RKO (cell line): ENCODE results near the gene HMGN2.
"Not testable (repeated sequence)": the region's sequence is repeated elsewhere in the genome, so short reads cannot be mapped to it uniquely, and the experiment has no call there.

Source experiments
- DNase-seq: peaks from one replicate; pipeline ENCODE4 v3.0.0-alpha.2; 2016; ENCODE audit warnings: low spot score

Gene HMGN2

DNA sequence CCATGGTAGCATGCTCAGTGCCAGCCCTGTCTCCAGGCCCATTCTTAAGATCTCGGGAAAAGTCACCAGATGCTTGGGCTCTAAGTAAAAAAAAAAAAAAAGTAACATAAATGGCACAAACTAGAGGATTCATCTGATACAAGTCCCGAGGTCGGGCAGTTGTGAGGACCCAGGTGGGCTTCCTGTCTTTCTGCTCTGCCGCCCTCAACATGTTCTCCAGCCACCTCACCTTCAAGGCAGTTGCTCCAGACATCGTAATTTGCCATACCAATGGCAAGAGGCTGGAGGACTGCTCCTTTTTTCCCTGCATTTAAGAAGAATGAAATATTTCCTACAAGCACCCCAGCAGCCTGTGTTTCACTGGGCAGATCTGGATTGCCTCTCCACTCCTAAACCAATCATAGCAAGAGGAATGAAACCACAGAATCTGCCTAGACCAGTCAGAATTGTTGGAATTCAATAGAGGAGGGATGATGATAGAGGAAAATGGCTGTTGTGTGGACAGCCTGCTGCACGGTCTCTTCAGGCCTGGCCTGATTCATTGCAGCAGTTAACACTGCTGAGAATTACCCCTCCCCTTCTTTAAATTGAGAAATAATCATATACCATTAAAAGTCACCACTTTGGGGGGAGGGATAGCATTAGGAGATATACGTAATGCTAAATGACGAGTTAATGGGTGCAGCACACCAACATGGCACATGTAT, 5.4 kb downstream of the HMGN2 start:
- DNase-seq, result no peak

GRCh38 chr1:26478159-26478558, 5.9 kb downstream of the HMGN2 start:
- DNase-seq, result no peak

- no peak for DNase-seq
These were observed 6.7 kb downstream of the HMGN2 start for GRCh38 chr1:26478988-26479387.

- no peak for DNase-seq
These were observed 10.7 kb downstream of the HMGN2 start for GRCh38 chr1:26482921-26483320.

DNA sequence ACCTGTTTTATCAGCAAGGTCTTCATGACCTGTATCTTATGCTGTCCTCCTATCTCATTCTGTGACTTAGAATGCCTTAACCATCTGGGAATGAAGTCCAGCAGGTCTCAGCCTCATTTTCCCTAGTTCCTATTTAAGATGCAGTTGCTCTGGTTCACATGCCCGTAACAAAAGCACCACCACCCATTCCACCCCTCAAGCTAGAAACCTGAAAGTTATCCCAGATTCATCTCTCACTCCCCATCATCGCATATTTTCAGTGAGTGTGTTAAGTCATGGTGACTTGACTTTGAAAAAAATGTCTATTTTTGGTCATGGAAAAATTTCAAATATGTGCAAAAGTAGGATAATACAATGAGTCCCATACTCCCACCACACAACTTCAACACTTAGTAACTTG, 11.7 kb downstream of the HMGN2 start:
- no peak for DNase-seq

DNA sequence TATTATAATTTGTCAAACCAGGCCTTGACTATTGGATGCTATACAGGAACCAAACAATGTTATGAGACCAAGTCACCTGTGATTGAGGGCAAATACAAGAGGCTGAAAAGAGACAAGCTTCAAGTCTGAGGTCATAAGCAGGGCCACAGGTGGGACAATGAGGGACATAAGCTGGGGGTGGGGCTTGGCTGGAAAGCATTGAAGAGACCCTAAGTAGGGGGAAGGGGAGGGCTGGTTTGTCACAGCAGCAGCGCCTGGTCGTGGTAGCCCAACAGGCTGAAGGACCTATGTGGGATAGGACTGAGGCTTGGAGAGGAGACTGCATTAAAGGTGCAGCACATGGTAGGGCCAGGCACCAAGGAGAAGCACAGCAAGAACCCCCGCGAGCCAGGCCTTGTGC, 17.9 kb downstream of the HMGN2 start:
- DNase-seq, result no peak

DNA sequence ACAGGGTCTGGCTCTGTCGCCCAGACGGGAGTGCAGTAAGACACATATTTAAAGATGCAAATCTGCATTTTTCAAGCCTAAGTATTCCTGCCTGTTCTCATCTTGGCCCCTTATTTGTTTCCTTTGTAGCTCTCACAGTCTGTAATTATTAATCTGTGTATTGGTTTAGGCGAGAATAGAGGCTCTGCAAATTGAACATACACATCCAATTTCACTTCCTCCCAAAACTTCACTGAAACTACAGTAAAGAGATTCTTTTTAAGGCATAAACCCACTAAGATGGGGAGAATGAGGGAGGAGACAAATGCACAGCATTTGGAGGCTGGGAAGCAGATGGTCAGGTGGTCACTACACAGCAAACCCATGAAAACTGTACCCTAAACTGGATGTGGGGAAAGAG, 21.0 kb downstream of the HMGN2 start:
- no peak for DNase-seq

DNA sequence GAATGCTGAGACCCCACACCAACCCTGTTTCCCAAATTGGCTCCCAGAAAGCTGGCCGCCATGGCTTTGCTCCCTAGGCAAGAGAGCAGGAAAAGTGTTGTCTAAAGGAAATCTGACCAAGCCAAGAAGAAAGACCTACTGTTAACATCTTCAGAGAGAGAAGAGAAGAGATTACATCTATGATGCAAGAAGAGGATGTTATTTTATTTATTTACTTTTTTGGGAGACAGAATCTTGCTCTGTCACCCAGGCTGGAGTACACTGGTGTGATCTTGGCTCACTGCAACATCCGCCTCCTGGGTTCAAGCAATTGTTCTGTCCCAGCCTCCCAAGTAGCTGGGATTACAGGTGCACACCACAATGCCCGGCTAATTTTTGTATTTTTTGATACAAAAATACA, 21.7 kb downstream of the HMGN2 start:
- no peak for DNase-seq

GRCh38 chr1:26496861-26497260, 24.6 kb downstream of the HMGN2 start:
- DNase-seq, result no peak

DNA sequence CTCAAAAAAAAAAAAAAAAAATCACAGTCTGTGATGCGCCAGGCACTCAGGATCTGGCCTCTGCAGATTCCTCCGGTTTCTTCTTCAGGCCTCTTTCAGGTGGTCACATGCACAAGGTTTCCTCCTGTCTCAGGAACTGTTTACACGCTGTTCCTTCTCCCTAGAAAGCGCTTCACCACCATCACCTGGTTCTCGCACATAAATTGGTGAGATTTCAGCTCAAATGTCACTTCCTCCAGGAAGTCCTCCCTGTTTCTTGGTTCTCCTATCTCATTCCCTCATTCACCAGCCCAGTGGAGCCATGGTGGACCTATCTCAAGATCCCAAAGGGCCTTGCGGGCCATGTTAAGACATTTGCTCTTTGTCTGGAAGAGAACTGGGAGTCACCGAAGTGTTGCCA, 26.7 kb downstream of the HMGN2 start:
- DNase-seq, result no peak

- peak; percentile 83 for DNase-seq
These were observed 28.4 kb downstream of the HMGN2 start for GRCh38 chr1:26500488-26501175.

DNA sequence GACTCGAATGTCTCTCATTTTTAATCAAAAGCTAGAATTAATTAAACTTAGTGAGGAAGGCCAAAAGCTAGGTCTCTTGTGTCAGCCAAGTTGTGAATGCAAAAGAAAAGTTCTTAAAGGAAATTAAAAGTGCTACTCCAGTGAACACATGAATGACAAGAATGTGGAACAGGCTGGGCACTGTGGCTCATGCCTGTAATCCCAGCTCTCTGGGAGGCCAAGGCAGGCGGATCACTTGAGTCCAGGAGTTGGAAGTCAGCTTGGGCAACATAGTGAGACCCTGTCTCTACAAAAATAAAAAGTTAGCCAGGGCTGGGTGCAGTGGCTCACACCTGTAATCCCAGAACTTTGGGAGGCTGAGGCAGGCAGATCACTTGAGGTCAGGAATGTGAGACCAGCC, 38.5 kb downstream of the HMGN2 start:
- not testable (repeated sequence) for DNase-seq

GRCh38 chr1:26515836-26516235, 43.6 kb downstream of the HMGN2 start:
- DNase-seq, result not testable (repeated sequence)

GRCh38 chr1:26516987-26517765, 44.9 kb downstream of the HMGN2 start:
- no peak for DNase-seq

- DNase-seq, result no peak
These were observed 45.5 kb downstream of the HMGN2 start for GRCh38 chr1:26517766-26518049.

GRCh38 chr1:26518355-26518754, 46.1 kb downstream of the HMGN2 start:
- DNase-seq, result no peak

- no peak for DNase-seq
These were observed 48.1 kb downstream of the HMGN2 start for GRCh38 chr1:26520339-26520738.

GRCh38 chr1:26521669-26522030, 49.4 kb downstream of the HMGN2 start:
- DNase-seq, result no peak

DNA sequence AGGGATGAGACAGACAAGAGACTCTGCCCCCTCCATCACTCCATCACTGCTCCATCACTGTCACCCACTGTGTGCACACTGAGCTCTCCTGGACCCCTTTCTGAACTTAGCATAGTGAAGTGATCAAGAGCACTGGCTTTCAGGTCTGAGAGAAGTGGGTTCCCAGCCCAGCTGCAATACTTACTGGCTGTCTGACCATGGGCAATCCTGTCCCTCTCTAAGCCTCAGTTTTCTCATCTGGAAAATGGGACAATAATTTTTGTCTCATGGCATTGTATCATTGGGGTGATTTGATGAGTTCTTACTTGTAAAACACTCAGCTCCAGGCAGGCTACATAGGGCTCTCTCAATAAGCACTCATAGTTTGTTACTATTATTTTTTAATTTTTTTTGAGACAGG, 49.8 kb downstream of the HMGN2 start:
- no peak for DNase-seq

GRCh38 chr1:26524181-26524580, 51.9 kb downstream of the HMGN2 start:
- no peak for DNase-seq
